Measurements from ENCODE around the gene ZNF462.
A peak's percentile ranks its signal among the peaks of the same experiment; 100 is the strongest.
"Not testable (repeated sequence)": the region's sequence is repeated elsewhere in the genome, so short reads cannot be mapped to it uniquely, and the experiment has no call there.

ZNF462 gene

GRCh38 chr9:106862821-106863720, at the start of gene ZNF462:
TSS of gene ZNF462 (plus strand) at chr9:106863166. CDS start at chr9:106923384, 60,218 bp downstream.
- DNase-seq = peak; percentile 39

- no peak for DNase-seq
Measured at GRCh38 chr9:106816524-106816923, 46.4 kb upstream of the ZNF462 start.

DNA sequence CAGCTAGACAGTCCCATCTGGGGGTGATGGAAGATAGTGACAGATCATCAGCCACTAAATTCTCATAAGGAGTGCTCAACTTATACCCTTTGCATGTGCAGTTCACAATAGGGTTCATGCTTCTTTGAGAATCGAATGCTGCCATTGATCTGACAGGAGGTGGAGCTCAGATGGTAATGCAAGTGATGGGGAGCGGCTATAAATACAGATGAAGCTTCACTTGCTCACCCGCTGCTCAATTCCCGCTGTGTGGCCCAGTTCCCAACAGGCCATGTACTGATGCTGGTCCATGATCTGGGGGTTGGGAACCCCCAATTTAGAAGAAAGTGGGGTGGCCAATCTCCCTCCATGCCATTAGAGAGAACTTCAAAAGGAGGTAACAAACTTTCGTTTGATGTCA, 44.9 kb upstream of the ZNF462 start:
- no peak for DNase-seq

GRCh38 chr9:106820866-106821265, 42.1 kb upstream of the ZNF462 start:
- no peak for DNase-seq

GRCh38 chr9:106828070-106828469, 34.9 kb upstream of the ZNF462 start:
- no peak for DNase-seq

GRCh38 chr9:106828965-106829364, 34.0 kb upstream of the ZNF462 start:
- DNase-seq = no peak

- DNase-seq = no peak
Measured at GRCh38 chr9:106829666-106830408, 33.1 kb upstream of the ZNF462 start.

- DNase-seq = no peak
Measured at GRCh38 chr9:106830527-106831150, 32.3 kb upstream of the ZNF462 start.

DNA sequence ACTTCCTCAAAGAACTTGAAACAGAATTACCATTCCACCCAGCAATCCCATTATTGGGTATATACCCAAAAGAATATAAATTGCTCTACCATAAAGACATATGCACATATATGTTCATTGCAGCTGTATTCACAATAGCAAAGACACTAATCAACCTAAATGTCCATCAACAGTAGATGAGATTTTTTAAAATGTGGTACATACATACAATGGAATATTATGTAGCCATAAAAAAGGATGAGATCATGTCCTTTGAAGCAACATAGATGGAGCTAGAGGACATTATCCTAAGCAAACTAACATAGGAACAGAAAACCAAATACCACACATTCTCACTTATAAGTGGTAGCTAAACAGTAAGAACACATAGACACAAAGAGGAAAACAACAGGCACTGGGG, 28.1 kb upstream of the ZNF462 start:
- no peak for DNase-seq

- no peak for DNase-seq
Measured at GRCh38 chr9:106835840-106836239, 27.1 kb upstream of the ZNF462 start.

DNA sequence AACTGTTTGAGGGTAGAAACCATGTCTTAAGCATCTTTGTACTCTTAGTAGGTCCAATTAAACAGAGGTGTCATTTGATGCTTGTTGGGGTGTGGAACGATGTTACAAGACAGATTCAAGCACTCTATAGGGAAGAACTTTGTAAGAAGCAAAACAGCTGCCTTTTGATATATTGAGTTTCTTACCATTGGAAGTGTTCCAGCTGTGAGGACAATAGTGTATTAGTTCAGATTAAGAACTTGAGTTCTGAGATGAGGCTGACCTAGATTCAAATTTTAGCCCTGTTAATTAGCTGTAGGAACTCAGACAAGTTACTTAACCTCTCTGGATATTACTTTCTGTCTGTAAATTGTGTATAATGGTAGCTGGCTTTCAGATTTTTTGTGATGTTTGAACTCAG, 19.6 kb upstream of the ZNF462 start:
- DNase-seq = no peak

DNA sequence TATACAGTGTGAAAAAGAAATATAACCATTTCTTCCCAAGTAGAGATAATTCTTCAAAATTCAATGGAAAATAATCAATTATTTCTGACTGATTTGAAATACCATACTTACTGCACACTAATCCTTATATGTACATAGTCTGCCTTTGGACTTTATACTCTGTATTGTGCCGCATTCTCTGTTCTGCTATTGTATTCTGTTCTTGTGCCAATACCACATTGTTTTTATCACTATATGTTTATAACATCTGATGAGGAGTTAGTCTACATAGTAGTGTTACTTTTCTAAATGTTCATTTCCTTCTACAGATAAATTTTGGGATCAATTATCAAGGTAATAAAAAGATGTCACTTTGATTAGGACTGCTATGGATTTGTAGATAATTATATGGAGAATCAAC, 16.7 kb upstream of the ZNF462 start:
- DNase-seq = no peak

DNA sequence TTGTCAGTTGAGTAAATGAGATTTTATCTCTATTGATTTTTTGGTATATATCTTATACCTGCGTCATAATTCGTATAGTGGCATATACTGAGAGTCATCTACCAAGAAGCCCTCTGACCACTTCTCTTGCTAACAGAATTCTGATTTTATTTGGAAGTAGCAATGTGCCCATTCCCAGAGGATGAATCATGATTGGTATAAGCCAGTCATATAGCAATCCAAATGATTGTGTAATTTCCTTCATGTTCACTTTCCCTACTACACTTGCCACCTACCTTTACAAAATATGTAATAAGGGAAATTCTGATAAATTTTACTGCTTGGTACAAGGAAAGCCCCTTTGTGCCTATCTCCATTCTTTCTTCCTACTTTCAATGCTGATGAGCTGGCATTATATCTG, 16.1 kb upstream of the ZNF462 start:
- no peak for DNase-seq

DNA sequence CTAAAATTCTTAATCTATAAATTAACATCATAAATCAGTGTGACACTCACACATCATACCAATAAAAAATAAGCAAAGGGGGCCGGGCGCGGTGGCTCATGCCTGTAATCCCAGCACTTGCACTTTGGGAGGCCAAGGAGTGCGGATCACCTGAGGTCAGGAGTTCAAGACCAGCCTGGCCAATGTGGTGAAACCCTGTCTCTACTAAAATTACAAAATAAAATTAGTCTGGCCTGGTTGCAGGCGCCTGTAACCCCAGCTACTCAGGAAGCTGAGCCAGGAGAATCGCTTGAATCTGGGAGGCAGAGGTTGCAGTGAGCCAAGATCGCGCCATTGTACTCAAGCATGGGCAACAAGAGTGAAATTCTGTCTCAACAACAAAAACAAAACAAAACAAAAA, 11.3 kb upstream of the ZNF462 start:
- DNase-seq = not testable (repeated sequence)

- no peak for DNase-seq
Measured at GRCh38 chr9:106857811-106858470, 5.0 kb upstream of the ZNF462 start.

DNA sequence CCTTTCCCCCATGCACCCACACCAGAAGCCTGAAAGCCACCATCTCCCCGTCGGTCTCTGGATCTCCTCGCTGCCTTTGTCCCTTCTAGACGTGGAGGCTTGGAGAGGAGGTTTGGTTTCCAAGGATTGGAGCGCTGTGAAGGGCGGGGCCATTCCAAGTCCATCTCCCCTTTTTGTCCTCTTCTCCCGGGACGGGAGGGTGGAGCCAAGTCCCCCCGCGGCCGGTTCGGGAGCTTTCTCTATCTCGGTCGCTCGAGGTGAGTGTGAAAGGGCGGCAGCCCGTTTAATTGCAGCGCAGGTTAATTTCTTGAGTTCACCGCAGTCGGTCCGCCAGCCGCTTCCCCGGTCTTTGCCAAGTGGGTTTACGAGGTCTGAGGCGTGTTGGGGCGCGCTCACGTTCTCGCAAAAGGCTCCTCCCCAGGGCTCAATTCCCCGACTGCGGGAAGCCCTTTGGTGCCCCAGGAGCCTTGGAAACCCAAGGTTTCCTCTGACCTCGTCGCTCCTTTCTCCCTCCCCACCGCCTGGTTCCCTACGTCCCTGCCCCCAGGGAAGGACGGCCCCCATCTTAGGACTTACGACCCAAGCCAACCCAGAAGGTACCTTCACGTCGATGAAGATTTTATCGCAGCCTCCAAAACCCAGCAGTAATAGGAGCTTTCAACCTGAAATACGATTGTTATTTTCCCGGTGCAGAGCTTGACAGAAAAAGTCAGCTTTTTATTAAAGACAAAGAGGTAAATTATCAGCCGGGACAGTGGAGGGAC, 2.8 kb upstream of the ZNF462 start:
- DNase-seq = peak; percentile 41

- no peak for DNase-seq
Measured at GRCh38 chr9:106860721-106861639, 2.0 kb upstream of the ZNF462 start.

DNA sequence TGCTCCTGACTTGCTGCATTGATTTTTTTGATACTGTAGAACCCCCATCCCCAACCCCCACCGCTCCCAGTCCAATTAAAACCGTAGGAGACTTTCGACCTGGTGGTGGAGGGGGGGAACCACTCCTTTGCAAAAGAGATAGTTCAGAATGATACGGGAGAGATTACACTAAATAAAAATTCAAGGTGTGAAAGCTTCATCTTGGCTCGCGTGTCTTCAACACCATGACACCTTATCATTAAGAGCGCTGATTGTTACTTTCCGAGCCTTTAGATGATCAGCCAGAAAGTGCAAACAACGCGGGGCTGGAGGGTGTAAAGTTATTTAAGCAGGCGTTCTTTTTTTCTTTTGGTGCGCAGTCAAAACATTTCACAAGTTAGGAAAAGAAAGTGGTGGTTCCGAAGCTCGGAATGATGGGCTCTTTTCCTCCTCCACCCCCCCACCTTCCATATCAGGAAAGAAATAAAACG, 1.3 kb upstream of the ZNF462 start:
- no peak for DNase-seq

DNA sequence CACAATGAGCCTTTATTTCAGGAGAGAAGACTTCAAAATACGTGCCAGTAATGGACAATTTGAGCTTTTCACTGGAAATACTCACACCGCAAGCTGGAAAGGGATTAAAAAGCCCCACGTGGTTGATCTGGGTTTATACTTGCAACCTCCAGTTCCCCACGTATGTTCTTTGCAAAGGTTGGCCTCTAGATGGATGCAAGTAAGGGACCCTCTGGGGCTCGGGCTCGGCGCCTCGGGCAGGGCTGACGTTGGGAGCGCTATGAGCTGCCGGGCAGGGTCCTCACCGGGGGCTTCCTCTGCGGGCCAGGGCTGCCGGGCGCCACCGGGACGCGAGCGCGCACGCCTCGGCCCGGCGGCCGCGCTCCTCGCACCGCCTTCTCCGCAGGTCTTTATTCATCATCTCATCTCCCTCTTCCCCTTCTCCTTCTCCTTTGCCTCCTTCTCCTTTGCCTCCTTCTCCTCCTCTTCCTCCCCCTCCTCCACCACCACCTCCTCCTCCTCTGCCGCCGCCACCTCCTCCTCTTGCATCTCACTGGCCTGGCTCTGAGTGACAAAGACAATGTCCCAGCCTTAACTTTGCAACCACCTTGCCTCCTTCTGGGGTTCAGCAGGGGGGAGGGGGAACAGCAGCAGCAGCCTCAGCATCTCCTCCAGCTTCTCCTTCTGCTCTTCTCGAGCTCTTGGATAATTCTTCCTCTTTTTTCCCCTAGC, 701 bp upstream of the ZNF462 start:
- no peak for DNase-seq

DNA sequence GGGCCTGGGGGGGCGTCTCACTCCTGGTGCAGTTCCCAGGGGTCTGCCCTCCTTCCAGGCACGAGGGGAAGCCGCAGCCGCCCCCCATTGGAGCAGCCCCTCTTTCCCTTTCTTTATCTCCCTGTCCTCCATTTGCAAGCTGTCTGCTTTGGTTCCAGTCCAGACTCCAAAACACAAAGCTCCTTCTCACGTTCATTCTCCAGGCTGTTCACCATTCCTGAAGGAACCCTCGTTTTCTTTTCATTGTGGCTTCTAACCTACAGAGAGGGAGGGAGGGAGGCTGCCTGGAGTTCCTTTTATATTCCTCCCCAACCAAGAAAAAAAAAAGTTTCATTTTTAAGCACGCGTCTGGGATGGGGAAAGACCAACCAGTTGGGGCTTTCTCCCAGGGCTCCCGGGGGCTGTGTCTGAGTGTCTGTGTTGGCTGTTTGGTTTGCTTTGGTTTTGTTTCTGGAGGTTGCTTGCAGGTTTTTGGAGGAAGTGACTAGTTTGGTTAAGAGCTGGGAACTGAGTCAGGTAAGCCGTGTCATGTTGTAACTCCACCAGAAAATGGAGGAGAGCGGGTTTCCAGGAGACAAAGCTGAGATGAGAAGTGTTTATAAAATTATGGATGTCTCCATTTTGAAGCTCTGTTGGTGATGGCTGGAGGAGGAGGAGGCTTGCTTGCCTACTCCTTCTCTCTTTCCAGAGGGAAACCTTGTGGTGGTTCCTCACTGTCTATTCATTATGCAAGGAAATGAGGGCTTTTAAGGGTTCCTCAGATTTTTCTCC, 1.6 kb downstream of the ZNF462 start:
- no peak for DNase-seq
